BLaER1 treated with 17β-estradiol and CSF1 and Interleukin-3, amounts not matched to agents 10 nM and 100 nM (cell line): ENCODE results near the gene SPINK1.

Experiments used
- H3K27ac ChIP-seq, 11 experiments: shearing (Covaris generic); formaldehyde crosslinking; 2 replicates each; pipeline ENCODE4 v1.8.1; 2022
- H3K27me3 ChIP-seq, 11 experiments: shearing (Covaris generic); formaldehyde crosslinking; 2 replicates each; pipeline ENCODE4 v1.8.1; 2022
- H3K36me3 ChIP-seq, 11 experiments: shearing (Covaris generic); formaldehyde crosslinking; 2 replicates each; pipeline ENCODE4 v1.8.1; 2022
- H3K4me1 ChIP-seq, 10 experiments: shearing (Covaris generic); formaldehyde crosslinking; 2 replicates each; pipeline ENCODE4 v1.8.1; 2022
- H3K4me2 ChIP-seq, 11 experiments: shearing (Covaris generic); formaldehyde crosslinking; 2 replicates each; pipeline ENCODE4 v1.8.1; 2022
- H3K4me3 ChIP-seq, 10 experiments: shearing (Covaris generic); formaldehyde crosslinking; 2 replicates each; pipeline ENCODE4 v1.8.1; 2022
- H3K9ac ChIP-seq, 11 experiments: shearing (Covaris generic); formaldehyde crosslinking; 2 replicates each; pipeline ENCODE4 v1.8.1; 2022
- H3K9me3 ChIP-seq, 11 experiments: shearing (Covaris generic); formaldehyde crosslinking; replicated peaks in 1 of 11; 2 replicates each; pipeline ENCODE4 v1.8.1; 2022
- H4K20me1 ChIP-seq, 11 experiments: shearing (Covaris generic); formaldehyde crosslinking; 2 replicates each; pipeline ENCODE4 v1.8.1; 2022
- Cebpa-rat ChIP-seq, 11 experiments: shearing (Covaris generic); IDR thresholded peaks; 2 replicates each; pipeline ENCODE4 v1.8.1; 2022

Gene SPINK1

GRCh38 chr5:147796556-147797308, 34.7 kb downstream of the SPINK1 start:
- Histone ChIP-seq H4K20me1 (no peaks in the 10 kb centered on the region), H3K9me3 (peaks cover 0 to 14% (median 6%) of the 10 kb centered on the region in 11 experiments; a peak in 13 of 22 replicates), H3K4me2 (peak overlapping the region in 1 of 11 experiments; percentile 54; a peak in 1 of 22 replicates), H3K4me1 (peaks cover 0 to 28% (median 0%) of the 10 kb centered on the region in 10 experiments; a peak in 6 of 20 replicates), H3K9ac (no peak overlapping the region), H3K4me3 (no peak overlapping the region), H3K27me3 (no peaks in the 10 kb centered on the region), H3K36me3 (no peaks in the 10 kb centered on the region), H3K27ac (no peak overlapping the region)
- TF ChIP-seq Cebpa-rat (IDR thresholded peaks at IDR 0.05), result no peak

- no peaks in the 10 kb centered on the region for H3K9me3 ChIP-seq
- H3K36me3 ChIP-seq, result no peaks in the 10 kb centered on the region
- no peak overlapping the region for H3K4me2 ChIP-seq
- H3K27me3 ChIP-seq, result no peaks in the 10 kb centered on the region
- H3K4me3 ChIP-seq, result no peak overlapping the region
- no peaks in the 10 kb centered on the region for H4K20me1 ChIP-seq
- H3K9ac ChIP-seq, result no peak overlapping the region
- no peak overlapping the region for H3K27ac ChIP-seq
- no peak for TF ChIP-seq Cebpa-rat (IDR thresholded peaks at IDR 0.05)
- H3K4me1 ChIP-seq, result peaks cover 0 to 18% (median 0%) of the 10 kb centered on the region in 10 experiments; a peak in 4 of 20 replicates
Observed at GRCh38 chr5:147791181-147791580, 40.3 kb downstream of the SPINK1 start.

- Histone ChIP-seq H3K4me2 (no peak overlapping the region), H3K4me1 (peaks cover 0 to 20% (median 0%) of the 10 kb centered on the region in 10 experiments; a peak in 6 of 20 replicates), H3K36me3 (no peaks in the 10 kb centered on the region), H3K9ac (no peak overlapping the region), H3K27me3 (no peaks in the 10 kb centered on the region), H3K27ac (no peak overlapping the region), H3K4me3 (no peak overlapping the region), H4K20me1 (no peaks in the 10 kb centered on the region), H3K9me3 (no peaks in the 10 kb centered on the region)
- TF ChIP-seq Cebpa-rat (IDR thresholded peaks at IDR 0.05), result no peak
Observed at GRCh38 chr5:147789820-147790219, 41.7 kb downstream of the SPINK1 start.

DNA sequence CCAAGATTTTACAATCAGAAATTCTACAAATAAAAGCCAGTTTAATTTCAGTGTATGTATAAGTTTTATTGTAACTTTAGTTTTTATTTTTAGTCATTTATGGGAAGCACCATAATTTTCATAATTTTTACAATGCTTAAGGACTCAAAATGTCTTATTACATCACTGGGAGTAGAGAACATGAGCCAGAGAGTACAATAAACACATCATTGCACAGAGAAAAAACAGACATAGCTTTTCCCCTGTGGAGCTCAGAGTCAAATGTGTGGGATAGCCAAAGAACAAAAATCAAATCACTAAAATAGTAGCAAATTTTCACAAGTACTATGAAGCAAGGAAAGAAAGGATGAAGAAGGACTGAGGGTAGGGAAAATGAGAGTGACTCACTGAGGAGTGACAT, 43.4 kb downstream of the SPINK1 start:
- H3K27ac ChIP-seq, result no peak overlapping the region
- no peaks in the 10 kb centered on the region for H3K9me3 ChIP-seq
- H4K20me1 ChIP-seq, result no peaks in the 10 kb centered on the region
- H3K4me2 ChIP-seq, result no peak overlapping the region
- no peaks in the 10 kb centered on the region for H3K36me3 ChIP-seq
- H3K27me3 ChIP-seq, result no peaks in the 10 kb centered on the region
- no peak overlapping the region for H3K4me3 ChIP-seq
- H3K4me1 ChIP-seq, result peaks cover 0 to 38% (median 4%) of the 10 kb centered on the region in 10 experiments; a peak in 12 of 20 replicates
- H3K9ac ChIP-seq, result no peak overlapping the region
- TF ChIP-seq Cebpa-rat (IDR thresholded peaks at IDR 0.05), result no peak

- no peaks in the 10 kb centered on the region for H4K20me1 ChIP-seq
- TF ChIP-seq Cebpa-rat (IDR thresholded peaks at IDR 0.05), result no peak
- H3K9ac ChIP-seq, result no peak overlapping the region
- no peak overlapping the region for H3K4me2 ChIP-seq
- H3K36me3 ChIP-seq, result no peaks in the 10 kb centered on the region
- no peaks in the 10 kb centered on the region for H3K9me3 ChIP-seq
- H3K27me3 ChIP-seq, result no peaks in the 10 kb centered on the region
- no peak overlapping the region for H3K4me3 ChIP-seq
- H3K27ac ChIP-seq, result no peak overlapping the region
- H3K4me1 ChIP-seq, result peaks cover 8 to 42% (median 14%) of the 10 kb centered on the region in 10 experiments
Observed at GRCh38 chr5:147786142-147786541, 45.3 kb downstream of the SPINK1 start.

- no peak for TF ChIP-seq Cebpa-rat (IDR thresholded peaks at IDR 0.05)
- Histone ChIP-seq H4K20me1 (peaks cover 0 to 17% (median 0%) of the 10 kb centered on the region in 11 experiments; a peak in 2 of 22 replicates), H3K4me2 (peak overlapping the region in 4 of 11 experiments; percentile 0 to 79 (median 66); a peak in 6 of 22 replicates), H3K27ac (no peak overlapping the region), H3K27me3 (no peaks in the 10 kb centered on the region), H3K4me3 (no peak overlapping the region), H3K4me1 (peaks cover 23 to 42% (median 29%) of the 10 kb centered on the region in 10 experiments), H3K9me3 (no peaks in the 10 kb centered on the region), H3K36me3 (no peaks in the 10 kb centered on the region; a peak in 1 of 22 replicates), H3K9ac (no peak overlapping the region)
Observed at GRCh38 chr5:147784146-147784987, 47.1 kb downstream of the SPINK1 start.

DNA sequence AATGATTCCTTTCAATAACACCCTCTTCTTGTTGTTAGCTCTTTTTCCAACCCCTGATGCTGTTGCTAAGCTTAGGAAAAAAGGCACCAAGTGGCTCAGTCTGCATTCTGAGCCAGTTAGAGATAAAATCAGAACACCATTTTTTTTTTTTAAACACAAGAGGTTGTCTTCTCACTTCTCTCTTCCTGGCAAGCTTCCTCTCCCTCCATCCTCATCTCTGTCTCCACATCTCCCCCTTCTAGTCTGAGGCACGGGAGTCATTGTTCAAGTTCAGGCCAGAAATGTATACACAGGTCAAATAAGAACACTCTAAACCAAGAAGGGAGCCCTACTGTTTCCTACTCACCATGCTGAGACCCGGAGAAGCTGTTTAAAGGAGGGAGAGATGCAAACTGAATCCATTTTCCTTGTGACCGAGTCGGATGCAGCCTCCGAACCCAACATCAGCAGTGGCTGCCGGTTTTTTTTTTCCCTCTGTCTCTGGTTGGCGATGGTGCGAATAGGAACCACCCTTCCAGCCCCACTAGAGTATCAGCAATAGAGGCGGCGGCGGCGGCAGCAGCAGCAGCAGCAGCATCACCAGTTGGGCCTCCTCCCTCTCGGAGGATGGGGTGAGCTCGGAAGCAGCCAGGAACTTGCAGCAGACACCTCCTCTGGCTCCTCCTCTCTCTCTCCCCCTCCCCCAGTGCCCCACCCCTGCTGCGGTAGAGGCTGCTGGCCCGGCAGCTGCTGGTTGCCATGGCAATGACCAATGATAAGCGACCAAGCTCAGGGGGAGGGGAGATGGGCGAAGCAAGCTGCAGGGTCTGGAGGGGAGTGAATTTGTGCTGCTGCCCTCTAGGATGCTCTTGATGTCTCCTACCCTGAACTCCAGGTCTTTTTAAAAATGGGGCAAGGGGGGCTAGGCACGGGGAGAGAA, 49.1 kb downstream of the SPINK1 start, which contains the start of gene JAKMIP2:
JAKMIP2 (minus strand) TSS at position 619 of the 919 bp plus-strand sequence. CDS start 110,922 bp downstream, outside the sequence.
- peak within 1 kb of the TSS; percentile 68 to 98 (median 85) for H3K4me2 ChIP-seq
- H4K20me1 ChIP-seq, result peaks cover 0 to 37% (median 0%) of the 10 kb centered on the region in 11 experiments; a peak in 3 of 22 replicates
- peaks cover 23 to 46% (median 30%) of the 10 kb centered on the region in 10 experiments for H3K4me1 ChIP-seq
- H3K27ac ChIP-seq, result peak within 1 kb of the TSS; percentile 61 to 91 (median 86)
- H3K27me3 ChIP-seq, result no peaks in the 10 kb centered on the region
- H3K36me3 ChIP-seq, result peaks cover 0 to 9% (median 0%) of the 10 kb centered on the region in 11 experiments; a peak in 4 of 22 replicates
- no peak for TF ChIP-seq Cebpa-rat (IDR thresholded peaks at IDR 0.05)
- peak within 1 kb of the TSS; percentile 70 to 86 (median 75) for H3K4me3 ChIP-seq
- H3K9ac ChIP-seq, result peak within 1 kb of the TSS; percentile 81 to 89 (median 83)
- H3K9me3 ChIP-seq, result peaks cover 0 to 3% (median 0%) of the 10 kb centered on the region in 11 experiments; a peak in 5 of 22 replicates

- H3K4me1 ChIP-seq, result peaks cover 23 to 54% (median 30%) of the 10 kb centered on the region in 10 experiments
- H4K20me1 ChIP-seq, result peaks cover 0 to 50% (median 0%) of the 10 kb centered on the region in 11 experiments; a peak in 5 of 22 replicates
- H3K9me3 ChIP-seq, result peaks cover 10 to 16% (median 13%) of the 10 kb centered on the region in 11 experiments
- peak overlapping the region; percentile 68 to 98 (median 85) for H3K4me2 ChIP-seq
- H3K27ac ChIP-seq, result peak overlapping the region; percentile 35 to 91 (median 85); a peak in 16 of 22 replicates
- TF ChIP-seq Cebpa-rat (IDR thresholded peaks at IDR 0.05), result no peak
- peak overlapping the region; percentile 70 to 86 (median 75) for H3K4me3 ChIP-seq
- peak overlapping the region; percentile 81 to 89 (median 83) for H3K9ac ChIP-seq
- H3K36me3 ChIP-seq, result peaks cover 7 to 22% (median 13%) of the 10 kb centered on the region in 11 experiments; a peak in 20 of 22 replicates
- no peaks in the 10 kb centered on the region for H3K27me3 ChIP-seq
Observed at GRCh38 chr5:147780924-147781573, 50.4 kb downstream of the SPINK1 start.
